GM12878 (cell line): ENCODE data around the gene FOXI1. TPM values are rescaled to one million over a fixed set of nuclear protein-coding genes. Genes with fewer than 3 reads are reported as not detected.

Experiments used
- ATAC-seq: fragments of 200-7000 bp; cut with Tn5 transposase; 3 replicates; pipeline ENCODE4 v1.9.1; 2020; ENCODE audit warnings: mild to moderate bottlenecking, moderate library complexity
- BruUV-seq: library from RNA; stranded (reverse); fragments of 400-500 nt; replicated peaks from 2 replicates; lab custom pipeline; 2021; lab: Mats Ljungman, UMichigan
- CTCF ChIA-PET: fragments of 300-600 bp; sonication (Branson Sonifier 250); formaldehyde crosslinking; extraction: SDS; loops from one replicate; lab custom pipeline; 2021; ENCODE audit warnings: inconsistent platforms; lab: Yijun Ruan, JAX
- POLR2A ChIA-PET: fragments of 350-600 bp; formaldehyde crosslinking; extraction: SDS; loops from one replicate; lab custom pipeline; 2021; ENCODE audit warnings: inconsistent platforms; lab: Charles Lee
- RAD21 ChIA-PET: fragments of 300-600 bp; sonication (Branson Sonifier 250); formaldehyde crosslinking; loops from one replicate; lab custom pipeline; 2023; ENCODE audit warnings: antibody characterized with exemption; ENCODE audit not compliant: unreplicated experiment; lab: Charles Lee
- SMC1A ChIA-PET: fragments of 300-600 bp; sonication (Branson Sonifier 250); formaldehyde crosslinking; loops from one replicate; lab custom pipeline; 2023; ENCODE audit not compliant: unreplicated experiment, uncharacterized antibody; lab: Charles Lee
- DNase-seq: peaks from one replicate; pipeline ENCODE4 v3.0.0-alpha.2; 2011; ENCODE audit warnings: low read depth, low spot score
- FAIRE-seq: peaks from 3 replicates; lab custom pipeline; 2011; peaks lifted over from hg19 to GRCh38; lab: Jason Lieb, UNC
- H2AFZ ChIP-seq: 2 replicates; pipeline ENCODE4 v1.6.0; 2011; ENCODE audit warnings: low read depth, low read length, control low read depth; ENCODE audit not compliant: control insufficient read depth
- H3K27ac ChIP-seq: 2 replicates; pipeline ENCODE4 v1.5.1; 2011; ENCODE audit warnings: control low read depth; ENCODE audit not compliant: control insufficient read depth, insufficient read depth
- H3K27me3 ChIP-seq, 2 experiments: replicated peaks in 1 of 2; 2 replicates each; pipeline versions ENCODE4 v1.6.0 to v1.6.1; 2011; ENCODE audit warnings: low read length in 1 of 2; ENCODE audit not compliant: control insufficient read depth in 2 of 2, insufficient read depth in 2 of 2
- H3K36me3 ChIP-seq, 2 experiments: 2 replicates each; pipeline ENCODE4 v1.5.1; 2011; ENCODE audit warnings: low read length in 1 of 2; ENCODE audit not compliant: control insufficient read depth in 2 of 2, insufficient read depth in 2 of 2
- H3K4me1 ChIP-seq: 2 replicates; pipeline ENCODE4 v1.6.1; 2011; ENCODE audit warnings: mild to moderate bottlenecking, low read length, moderate library complexity, mixed read lengths; ENCODE audit not compliant: control insufficient read depth, insufficient read depth
- H3K4me2 ChIP-seq: 2 replicates; pipeline ENCODE4 v1.6.0; 2011; ENCODE audit warnings: control low read depth; ENCODE audit not compliant: control insufficient read depth, insufficient read depth
- H3K4me3 ChIP-seq: fragments of 200-600 bp; sonication (generic); 2 replicates; pipeline ENCODE4 v1.5.1; 2016
- H3K79me2 ChIP-seq: 2 replicates; pipeline ENCODE4 v1.6.0; 2011; ENCODE audit warnings: low read length; ENCODE audit not compliant: control insufficient read depth, insufficient read depth
- H3K9ac ChIP-seq: 2 replicates; pipeline ENCODE4 v1.8.0; 2011; ENCODE audit warnings: low read length, control low read depth, mixed read lengths; ENCODE audit not compliant: control insufficient read depth, insufficient read depth
- H3K9me3 ChIP-seq: replicated peaks from 3 replicates; pipeline ENCODE4 v1.5.1; 2011; ENCODE audit warnings: mild to moderate bottlenecking, low read length; ENCODE audit not compliant: control insufficient read depth, insufficient read depth
- H4K20me1 ChIP-seq: 2 replicates; pipeline ENCODE4 v1.6.0; 2011; ENCODE audit not compliant: control insufficient read depth, insufficient read depth
- CEBPZ ChIP-seq: fragments of 150-350 bp; IDR thresholded peaks from 2 replicates; pipeline ENCODE4 v1.6.1; 2016; ENCODE audit warnings: low read depth, low read length
- GABPA ChIP-seq: IDR thresholded peaks from 2 replicates; pipeline ENCODE4 v1.6.1; 2014; ENCODE audit warnings: antibody characterized with exemption, low read depth, mild to moderate bottlenecking, inconsistent platforms
- RUNX3 ChIP-seq: IDR thresholded peaks from 2 replicates; pipeline ENCODE4 v1.6.1; 2012; ENCODE audit warnings: low read length, inconsistent platforms
- WGBS: methylation state at CpG from one replicate; pipeline ENCODE4 v1.1.6; 2016; ENCODE audit warnings: low lambda C conversion rate; ENCODE audit not compliant: insufficient replicate concordance, insufficient coverage; ENCODE audit errors: missing lambda C conversion rate; 5-methylcytosine and 5-hydroxymethylcytosine counted together
- in situ Hi-C: fragments of 300-500 bp; cut with MboI; formaldehyde crosslinking; loops from 9 replicates; pipeline ENCODE4 v1.14.3; 2018; ENCODE audit warnings: mixed read lengths
- intact Hi-C: fragments of 100-400 bp; cut with micrococcal nuclease; formaldehyde crosslinking; loops from one replicate; pipeline ENCODE4 v1.14.2; 2022; ENCODE audit not compliant: unreplicated experiment
- polyA plus RNA-seq, 11 experiments: library from polyadenylated mRNA; depleted of rRNA in 4 of 11; unstranded in 6 of 11; stranded (reverse) in 5 of 11; fragments of >200 nt; fragmentation: Nextera tagmentation in 4 of 11; fragmentation: Illumina TruSeq in 1 of 11; extraction: Ambion mirVana in 4 of 11; extraction: Trizol in 1 of 11; gene quantifications; 1 replicate in 1 of 11; 2 replicates in 10 of 11; pipeline versions ENCODE4 v1.2.1 to v1.2.3, GENCODE V29; 2011 to 2016; ENCODE audit warnings: inconsistent platforms in 2 of 11, missing spikeins in 2 of 11, low read depth in 1 of 11
- total RNA-seq, 4 experiments: library from RNA; depleted of rRNA in 3 of 4; stranded (reverse); fragments of >200 nt in 3 of 4; fragmentation: Illumina TruSeq in 1 of 4; extraction: Trizol in 1 of 4; gene quantifications; 2 replicates each; pipeline versions ENCODE4 v1.2.1 to v1.2.3, GENCODE V29; 2013 to 2021

The FOXI1 gene
- total and polyA plus RNA-seq, 10 of the 15 experiments (the other 5 are each of a cell fraction or from before 2014, with no cell fraction given), result not detected

- in situ Hi-C loops (no loop called here), intact Hi-C loops (no loop called here)
- RAD21 ChIA-PET, result interaction anchor here (1.0 kb wide), 1 partner anchor 28 kb away, joined by 3 read pairs; no protein-coding TSS in a partner anchor
- CTCF ChIA-PET, result interaction anchor here (0.7 to 1.6 kb wide), 2 partner anchors 28 to 415 kb away, joined by 3 read pairs; no protein-coding TSS in a partner anchor
- no peaks in the 10 kb centered on the region for H4K20me1 ChIP-seq
- WGBS, result 20% methylated on average over 3 of the region's 3 CpGs
- DNase-seq (no peak), FAIRE-seq (no peak), ATAC-seq (no peak)
- no peak overlapping the region for H3K27ac ChIP-seq
- no peak overlapping the region for H2AFZ ChIP-seq
- H3K9me3 ChIP-seq, result no peaks in the 10 kb centered on the region
- no peak overlapping the region for H3K4me3 ChIP-seq
- H3K4me2 ChIP-seq, result no peak overlapping the region
- H3K36me3 ChIP-seq, result no peaks in the 10 kb centered on the region
- peaks cover 9% of the 10 kb centered on the region for H3K4me1 ChIP-seq
- no peak overlapping the region for H3K9ac ChIP-seq
- POLR2A ChIA-PET, result no interaction called here
- TF ChIP-seq RUNX3 (no peak), GABPA (no peak), CEBPZ (no peak)
- SMC1A ChIA-PET, result no interaction called here
- no peaks in the 10 kb centered on the region for H3K79me2 ChIP-seq
- no TSS peak for BruUV-seq
- H3K27me3 ChIP-seq, result no peaks in the 10 kb centered on the region
Observed at GRCh38 chr5:170155771-170156170, 50.1 kb downstream of the FOXI1 start.
